GDM1 (cell line): ENCODE data around the gene KCNG2.
"Not testable (repeated sequence)": the region's sequence is repeated elsewhere in the genome, so short reads cannot be mapped to it uniquely, and the experiment has no call there.

Experiments used
- DNase-seq: peaks from one replicate; lab custom pipeline; 2025; lab: John Stamatoyannopoulos, UW

The KCNG2 gene

GRCh38 chr18:79797518-79798345, at the start of gene KCNG2:
Gene KCNG2, plus strand, starts transcription at chr18:79797938. Its CDS starts 65,730 bp downstream, at chr18:79863668.
- no peak for DNase-seq

- DNase-seq: no peak
Measured at GRCh38 chr18:79748321-79749180, 49.2 kb upstream of the KCNG2 start.

GRCh38 chr18:79749251-79750191, 48.2 kb upstream of the KCNG2 start:
- DNase-seq: no peak

GRCh38 chr18:79750980-79751571, 46.7 kb upstream of the KCNG2 start:
- DNase-seq: no peak

- DNase-seq: not testable (repeated sequence)
Measured at GRCh38 chr18:79751918-79752578, 45.7 kb upstream of the KCNG2 start.

- not testable (repeated sequence) for DNase-seq
Measured at GRCh38 chr18:79752946-79753345, 44.8 kb upstream of the KCNG2 start.

GRCh38 chr18:79753391-79753851, 44.3 kb upstream of the KCNG2 start:
- DNase-seq: no peak

GRCh38 chr18:79754022-79754761, 43.5 kb upstream of the KCNG2 start:
- DNase-seq: no peak

GRCh38 chr18:79754831-79755351, 42.8 kb upstream of the KCNG2 start:
- DNase-seq: no peak

- no peak for DNase-seq
Measured at GRCh38 chr18:79755496-79756142, 42.1 kb upstream of the KCNG2 start.

GRCh38 chr18:79756143-79756500, 41.6 kb upstream of the KCNG2 start:
- no peak for DNase-seq

- DNase-seq: no peak
Measured at GRCh38 chr18:79756826-79757225, 40.9 kb upstream of the KCNG2 start.

GRCh38 chr18:79760348-79760747, 37.4 kb upstream of the KCNG2 start:
- no peak for DNase-seq

- DNase-seq: no peak
Measured at GRCh38 chr18:79760881-79761280, 36.9 kb upstream of the KCNG2 start.

GRCh38 chr18:79763407-79763806, 34.3 kb upstream of the KCNG2 start:
- DNase-seq: no peak

GRCh38 chr18:79764131-79764530, 33.6 kb upstream of the KCNG2 start:
- DNase-seq: no peak

- no peak for DNase-seq
Measured at GRCh38 chr18:79765491-79766245, 32.1 kb upstream of the KCNG2 start.

- DNase-seq: no peak
Measured at GRCh38 chr18:79766308-79766707, 31.4 kb upstream of the KCNG2 start.

- DNase-seq: no peak
Measured at GRCh38 chr18:79768745-79769144, 29.0 kb upstream of the KCNG2 start.
